OCI-LY7 (cell line): ENCODE measurements around the gene DNAL4. TPM values are rescaled to one million over a fixed set of nuclear protein-coding genes. Genes with fewer than 3 reads are reported as not detected.

Experiments
- BruUV-seq: library from RNA; stranded (reverse); fragments of 400-500 nt; replicated peaks from 2 replicates; lab custom pipeline; 2021; lab: Mats Ljungman, UMichigan
- CTCF ChIA-PET: fragments of 300-600 bp; sonication (Branson Sonifier 250); formaldehyde crosslinking; loops from one replicate; lab custom pipeline; 2022; ENCODE audit warnings: antibody characterized with exemption; ENCODE audit not compliant: unreplicated experiment; lab: Charles Lee
- POLR2A ChIA-PET: fragments of 300-600 bp; sonication (Branson Sonifier 250); formaldehyde crosslinking; loops from one replicate; lab custom pipeline; 2022; ENCODE audit warnings: antibody characterized with exemption; lab: Charles Lee
- DNase-seq: peaks from one replicate; pipeline ENCODE4 v3.0.0-alpha.2; 2015; ENCODE audit warnings: low spot score
- H2AFZ ChIP-seq: fragments of 200-600 bp; sonication (generic), shearing (Covaris generic); 2 replicates; pipeline ENCODE4 v1.6.1; 2014; ENCODE audit warnings: mild to moderate bottlenecking, antibody characterized with exemption, low read length, moderate library complexity
- H3K27ac ChIP-seq: fragments of 200-600 bp; sonication (generic); 2 replicates; pipeline ENCODE4 v1.5.1; 2014; ENCODE audit warnings: mixed run types, low read depth, mild to moderate bottlenecking, moderate library complexity, low read length, inconsistent platforms; ENCODE audit not compliant: poor library complexity, severe bottlenecking
- H3K36me3 ChIP-seq: fragments of 200-600 bp; sonication (generic); 2 replicates; pipeline ENCODE4 v1.6.1; 2014; ENCODE audit warnings: mild to moderate bottlenecking, antibody characterized with exemption, low read length, moderate library complexity, mixed read lengths; ENCODE audit not compliant: insufficient read depth
- H3K4me1 ChIP-seq: fragments of 200-600 bp; sonication (generic); 2 replicates; pipeline ENCODE4 v1.5.1; 2014; ENCODE audit warnings: mild to moderate bottlenecking, low read length; ENCODE audit not compliant: insufficient read depth, poor library complexity, severe bottlenecking
- H3K4me2 ChIP-seq: fragments of 200-600 bp; sonication (generic); 2 replicates; pipeline ENCODE4 v1.6.1; 2014; ENCODE audit warnings: mild to moderate bottlenecking, low read length
- H3K4me3 ChIP-seq: fragments of 200-600 bp; sonication (generic); 2 replicates; pipeline ENCODE4 v1.5.1; 2014; ENCODE audit warnings: mild to moderate bottlenecking, low read depth, low read length; ENCODE audit not compliant: poor library complexity, severe bottlenecking
- H3K79me2 ChIP-seq: fragments of 200-600 bp; sonication (generic); 2 replicates; pipeline ENCODE4 v1.6.1; 2016; ENCODE audit warnings: low read depth, mild to moderate bottlenecking, low read length, moderate library complexity, mixed read lengths; ENCODE audit not compliant: insufficient read depth
- H3K9me2 ChIP-seq: fragments of 200-600 bp; sonication (generic); 2 replicates; pipeline ENCODE4 v1.6.1; 2016; ENCODE audit warnings: mild to moderate bottlenecking, low read length, mixed read lengths; ENCODE audit not compliant: insufficient read depth
- H3K9me3 ChIP-seq: fragments of 200-600 bp; sonication (generic); 2 replicates; pipeline ENCODE4 v1.6.1; 2014; ENCODE audit warnings: mild to moderate bottlenecking, mixed run types, low read length, mixed read lengths
- H4K20me1 ChIP-seq: fragments of 200-600 bp; sonication (generic); 2 replicates; pipeline ENCODE4 v1.6.1; 2014; ENCODE audit warnings: mild to moderate bottlenecking, antibody characterized with exemption, low read length, moderate library complexity, mixed read lengths; ENCODE audit not compliant: insufficient read depth
- EZH2phosphoT487 ChIP-seq: fragments of 200-600 bp; sonication (generic); IDR thresholded peaks from 2 replicates; pipeline ENCODE4 v1.6.1; 2018; ENCODE audit warnings: low read depth, borderline replicate concordance, mild to moderate bottlenecking, mixed run types, antibody characterized with exemption, low read length, moderate library complexity, mixed read lengths
- intact Hi-C: fragments of 100-400 bp; cut with micrococcal nuclease; formaldehyde crosslinking; loops from one replicate; pipeline ENCODE4 v1.10.0; 2022; ENCODE audit not compliant: unreplicated experiment
- total RNA-seq, 2 experiments: library from RNA; depleted of rRNA in 1 of 2; stranded (reverse); fragments of >200 nt in 1 of 2; shearing (Covaris generic) in 1 of 2; gene quantifications; 2 replicates each; pipeline ENCODE4 v1.2.3, GENCODE V29; 2014 to 2022
- TF ChIP-seq, protein P1 (sequence below): fragments of 200-600 bp; sonication (generic); conservative IDR thresholded peaks from 2 replicates; pipeline ENCODE4 v1.5.1; 2014; ENCODE audit warnings: mild to moderate bottlenecking, antibody characterized with exemption, low read length, moderate library complexity, mixed read lengths

The DNAL4 gene
- total RNA-seq, 2 experiments from 2014 or later: 6.6 to 7.1 TPM

DNA sequence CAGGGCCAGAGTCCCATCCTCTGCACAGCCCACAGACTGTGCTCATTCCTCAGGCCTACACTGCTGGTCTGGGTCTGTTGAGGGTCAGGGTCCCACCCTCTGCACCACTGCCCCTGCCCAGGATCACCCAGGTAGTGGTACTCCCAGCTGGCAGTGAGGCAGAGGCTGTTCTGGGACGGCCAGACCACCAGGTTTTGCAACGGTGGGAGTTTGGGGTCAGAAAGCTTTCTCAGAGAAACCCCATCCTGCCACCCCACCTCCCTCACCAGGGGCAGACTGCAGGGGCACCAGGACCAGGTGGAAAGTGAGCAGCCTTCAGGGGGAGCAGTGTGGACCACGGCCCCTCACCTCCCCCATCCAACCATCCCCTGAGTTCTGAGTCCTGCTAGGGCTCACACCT, 39.1 kb upstream of the DNAL4 start:
- intact Hi-C loops: no loop called here
- H3K36me3 ChIP-seq: no peaks in the 10 kb centered on the region
- TF ChIP-seq EZH2phosphoT487: no peak
- TF ChIP-seq, protein P1, sequence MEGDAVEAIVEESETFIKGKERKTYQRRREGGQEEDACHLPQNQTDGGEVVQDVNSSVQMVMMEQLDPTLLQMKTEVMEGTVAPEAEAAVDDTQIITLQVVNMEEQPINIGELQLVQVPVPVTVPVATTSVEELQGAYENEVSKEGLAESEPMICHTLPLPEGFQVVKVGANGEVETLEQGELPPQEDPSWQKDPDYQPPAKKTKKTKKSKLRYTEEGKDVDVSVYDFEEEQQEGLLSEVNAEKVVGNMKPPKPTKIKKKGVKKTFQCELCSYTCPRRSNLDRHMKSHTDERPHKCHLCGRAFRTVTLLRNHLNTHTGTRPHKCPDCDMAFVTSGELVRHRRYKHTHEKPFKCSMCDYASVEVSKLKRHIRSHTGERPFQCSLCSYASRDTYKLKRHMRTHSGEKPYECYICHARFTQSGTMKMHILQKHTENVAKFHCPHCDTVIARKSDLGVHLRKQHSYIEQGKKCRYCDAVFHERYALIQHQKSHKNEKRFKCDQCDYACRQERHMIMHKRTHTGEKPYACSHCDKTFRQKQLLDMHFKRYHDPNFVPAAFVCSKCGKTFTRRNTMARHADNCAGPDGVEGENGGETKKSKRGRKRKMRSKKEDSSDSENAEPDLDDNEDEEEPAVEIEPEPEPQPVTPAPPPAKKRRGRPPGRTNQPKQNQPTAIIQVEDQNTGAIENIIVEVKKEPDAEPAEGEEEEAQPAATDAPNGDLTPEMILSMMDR: no peak
- CTCF ChIA-PET: no interaction called here
- no peak for DNase-seq
- no peaks in the 10 kb centered on the region for H3K9me3 ChIP-seq
- BruUV-seq: no TSS peak
- no peaks in the 10 kb centered on the region for H3K9me2 ChIP-seq
- H3K27ac ChIP-seq: no peak overlapping the region
- H3K4me1 ChIP-seq: no peaks in the 10 kb centered on the region
- POLR2A ChIA-PET: no interaction called here
- H3K4me2 ChIP-seq: no peak overlapping the region
- H2AFZ ChIP-seq: no peak overlapping the region
- H3K4me3 ChIP-seq: no peak overlapping the region
- no peaks in the 10 kb centered on the region for H3K79me2 ChIP-seq
- no peaks in the 10 kb centered on the region; the same call in 1 of the 2 replicates for H4K20me1 ChIP-seq

DNA sequence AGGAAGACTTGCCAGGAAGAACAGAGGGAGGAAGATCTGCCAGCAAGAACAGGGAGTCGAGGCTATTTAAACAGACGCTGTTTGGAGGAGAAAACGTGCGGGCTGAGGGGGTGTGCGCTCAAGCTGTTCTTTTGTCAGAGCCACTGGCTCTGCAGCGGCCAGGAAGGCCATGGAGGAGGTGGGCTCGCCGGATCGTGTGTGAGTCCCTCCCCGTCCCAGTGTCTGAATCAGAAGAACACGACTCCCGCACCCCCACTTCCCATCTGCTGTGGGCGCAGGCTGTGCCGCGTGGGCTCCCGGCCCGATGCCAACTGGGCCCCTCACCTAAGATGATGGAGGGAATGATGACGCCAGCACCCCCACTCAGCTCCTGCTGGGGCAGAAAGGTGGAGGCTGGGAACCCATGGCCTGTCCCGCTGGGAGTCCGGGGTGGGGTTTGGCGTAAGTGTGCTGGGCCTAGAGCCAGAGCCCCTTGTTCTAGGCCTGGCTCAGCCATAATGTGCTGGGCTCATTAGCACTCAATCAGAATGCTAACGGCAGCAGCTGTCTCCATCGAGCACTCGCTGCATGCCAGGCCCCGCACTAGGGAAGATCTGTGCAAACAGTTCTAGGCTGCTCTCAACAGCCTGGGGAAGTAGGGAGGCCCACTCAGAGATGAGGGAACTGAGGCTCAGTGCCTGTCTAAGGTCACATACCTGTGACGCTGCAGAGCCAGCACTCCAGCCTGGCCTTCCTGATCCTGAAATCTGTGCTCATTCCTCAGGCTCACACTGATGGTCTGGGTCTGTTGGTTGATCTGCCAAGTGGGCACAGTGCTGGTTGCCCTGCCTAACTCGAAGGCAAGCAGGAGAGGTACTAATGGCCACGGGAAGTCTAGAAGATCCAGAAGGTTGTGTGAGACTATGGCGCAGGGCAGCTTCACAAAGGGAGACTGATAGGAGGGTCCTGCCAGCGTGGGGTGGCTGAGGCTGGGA, 38.3 kb upstream of the DNAL4 start:
- no peaks in the 10 kb centered on the region for H3K4me1 ChIP-seq
- TF ChIP-seq, protein P1: no peak
- no peak for TF ChIP-seq EZH2phosphoT487
- no peak for DNase-seq
- H3K36me3 ChIP-seq: no peaks in the 10 kb centered on the region
- no TSS peak for BruUV-seq
- no peaks in the 10 kb centered on the region for H3K9me3 ChIP-seq
- no peaks in the 10 kb centered on the region for H3K79me2 ChIP-seq
- intact Hi-C loops: no loop called here
- H3K4me3 ChIP-seq: no peak overlapping the region
- H3K27ac ChIP-seq: no peak overlapping the region
- H3K9me2 ChIP-seq: no peaks in the 10 kb centered on the region
- no peaks in the 10 kb centered on the region; the same call in 1 of the 2 replicates for H4K20me1 ChIP-seq
- CTCF ChIA-PET: no interaction called here
- no peak overlapping the region for H2AFZ ChIP-seq
- no peak overlapping the region for H3K4me2 ChIP-seq
- POLR2A ChIA-PET: no interaction called here
